ENCODE results near the gene KCNMA1.
"Not testable (repeated sequence)": the region's sequence is repeated elsewhere in the genome, so short reads cannot be mapped to it uniquely, and the experiment has no call there.

Gene KCNMA1

DNA sequence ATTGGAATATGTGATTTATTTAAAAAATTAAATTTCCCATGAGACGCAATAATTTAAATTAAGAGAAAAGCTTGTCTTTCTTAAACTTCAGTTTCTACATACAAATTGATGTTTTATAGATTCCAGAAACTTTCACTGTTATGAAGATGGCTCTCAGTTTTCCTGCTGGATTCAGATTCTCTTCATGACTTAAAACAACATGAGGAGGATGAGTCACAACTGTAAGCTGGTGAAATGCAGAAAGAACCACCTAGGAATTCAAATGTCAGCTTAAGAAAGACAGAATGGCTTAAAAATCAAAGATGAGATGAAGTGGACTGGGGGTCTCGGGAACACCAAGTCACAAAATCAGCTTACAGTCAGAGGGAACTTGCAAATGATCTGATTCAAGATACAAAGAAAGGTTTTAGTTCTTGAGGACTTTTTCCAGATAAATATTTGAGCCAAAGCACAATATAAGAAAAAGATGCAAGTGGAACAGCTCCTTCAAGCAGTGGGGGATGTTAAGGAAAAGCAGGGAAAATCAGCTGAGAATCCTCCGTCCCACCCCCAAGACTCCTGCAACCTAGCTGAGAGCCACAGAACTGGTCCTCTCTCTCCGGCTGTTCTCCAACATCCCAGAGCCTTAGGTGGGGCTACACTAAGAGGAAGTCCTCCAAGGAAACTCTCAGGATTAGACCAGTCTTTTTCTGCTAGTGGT lies 279.8 kb downstream of the KCNMA1 start:
- no peak for ATAC-seq

DNA sequence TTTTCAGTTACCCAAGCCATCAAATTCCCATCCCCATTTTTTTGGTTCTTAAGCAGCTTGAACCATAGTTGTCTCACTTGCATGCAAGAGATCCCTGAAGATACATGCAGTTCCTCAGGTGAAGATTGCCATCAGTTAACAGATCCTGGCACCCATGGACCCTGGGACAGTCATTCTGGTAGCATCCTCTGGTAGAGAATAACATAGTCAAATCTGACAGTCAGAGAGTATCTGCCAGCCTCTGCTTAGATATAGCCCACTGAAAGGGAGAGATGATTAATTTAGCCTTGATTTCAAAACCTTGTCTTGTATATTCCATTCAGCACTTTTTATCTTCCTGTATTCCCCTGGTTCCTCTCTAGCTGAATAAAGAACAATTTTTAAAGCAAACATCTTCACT lies 280.4 kb downstream of the KCNMA1 start:
- no peak for ATAC-seq

DNA sequence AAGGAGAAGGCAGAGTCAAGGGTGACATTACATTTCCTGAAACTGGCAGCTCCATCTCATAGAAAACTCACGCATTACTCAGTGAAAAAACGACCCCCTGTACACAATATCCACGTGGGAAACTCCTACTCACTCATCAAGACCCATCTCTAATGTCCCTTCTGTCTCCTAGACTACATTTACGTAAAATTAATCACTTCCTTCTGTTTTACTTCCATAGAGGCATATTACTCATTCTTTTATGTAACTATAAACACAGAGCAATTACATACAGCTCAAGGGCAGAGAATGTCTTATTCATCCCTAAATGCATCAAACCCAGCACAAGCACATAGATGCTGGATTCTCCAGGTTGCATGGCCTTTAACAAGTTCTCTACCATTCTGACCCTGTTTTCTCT lies 281.8 kb downstream of the KCNMA1 start:
- ATAC-seq, result no peak

DNA sequence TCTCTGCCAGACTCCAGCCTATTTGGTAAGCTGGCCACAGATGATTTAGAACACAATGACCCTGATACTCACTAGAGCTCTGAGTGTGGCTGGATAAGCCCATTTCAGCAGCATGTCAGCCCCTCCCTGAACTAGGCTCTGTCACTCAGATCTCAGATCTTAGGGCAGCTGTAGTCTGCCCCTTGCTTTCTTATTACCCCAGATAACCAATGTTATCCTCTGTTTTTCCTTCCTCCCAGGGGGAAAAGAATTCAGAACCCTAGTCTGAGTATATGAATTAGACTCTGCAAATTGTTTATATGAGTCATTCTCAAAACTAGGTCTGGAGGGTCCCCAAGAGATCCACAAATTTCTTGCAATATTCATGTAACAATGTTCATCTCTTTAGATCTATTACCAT lies 286.2 kb downstream of the KCNMA1 start:
- ATAC-seq, result no peak

DNA sequence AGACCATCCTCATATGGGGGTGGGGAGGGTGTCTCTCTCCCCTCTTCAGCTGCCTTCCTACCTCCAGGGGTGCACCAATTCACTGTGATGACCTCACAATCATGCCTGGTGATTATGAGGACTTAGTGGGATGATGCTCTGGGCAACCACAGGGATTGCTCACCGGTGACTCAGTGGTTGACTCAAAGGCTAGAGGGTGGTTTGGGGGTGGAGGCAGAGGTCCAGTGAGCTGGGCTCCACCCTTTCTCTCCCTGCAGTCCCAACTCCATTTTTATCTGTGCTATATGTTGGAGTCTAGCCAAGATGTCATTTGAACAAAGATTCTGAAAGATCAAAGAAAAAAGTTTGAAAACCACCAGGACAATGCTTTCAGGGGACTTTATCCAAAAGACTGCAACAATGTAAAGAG lies 286.9 kb downstream of the KCNMA1 start:
- ATAC-seq, result peak in 1 of 2 donors; percentile 30

DNA sequence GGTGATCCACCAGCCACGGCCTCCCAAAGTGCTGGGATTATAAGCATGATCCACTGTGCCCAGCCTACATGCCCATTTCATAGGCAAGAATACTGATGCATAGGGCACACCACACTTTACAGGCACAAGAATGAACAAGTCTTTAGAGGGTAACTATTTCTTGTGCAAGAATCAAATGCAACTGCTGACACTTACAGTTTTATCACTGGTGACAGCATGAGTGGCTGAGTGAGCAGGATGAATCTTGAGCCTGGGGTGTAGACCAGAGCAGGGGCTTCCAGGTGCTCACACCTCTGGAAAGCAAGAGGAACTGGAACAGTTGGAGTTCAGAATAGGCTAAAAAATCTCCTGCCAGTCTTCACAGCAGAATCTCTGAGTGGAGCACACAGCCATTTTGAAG lies 287.5 kb downstream of the KCNMA1 start:
- no peak for ATAC-seq

DNA sequence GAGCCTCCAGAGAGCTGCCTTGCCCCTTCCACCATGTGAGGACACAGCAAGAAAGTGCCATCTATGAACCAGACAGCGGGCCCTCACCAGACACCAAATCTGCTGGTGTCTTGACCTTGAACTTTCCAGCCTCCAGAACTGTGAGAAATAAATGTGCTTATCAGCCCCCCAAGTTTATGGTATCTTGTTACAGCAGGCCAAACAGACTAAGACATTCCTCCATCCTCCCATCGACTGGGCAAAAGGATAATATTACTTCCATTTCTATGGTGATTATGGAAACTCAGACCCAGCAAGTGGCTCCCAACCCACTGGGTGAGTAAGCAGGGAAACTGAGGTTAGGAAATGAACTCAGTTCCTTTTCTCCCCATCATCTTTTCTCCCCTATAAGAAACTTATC lies 288.4 kb downstream of the KCNMA1 start:
- no peak for ATAC-seq

DNA sequence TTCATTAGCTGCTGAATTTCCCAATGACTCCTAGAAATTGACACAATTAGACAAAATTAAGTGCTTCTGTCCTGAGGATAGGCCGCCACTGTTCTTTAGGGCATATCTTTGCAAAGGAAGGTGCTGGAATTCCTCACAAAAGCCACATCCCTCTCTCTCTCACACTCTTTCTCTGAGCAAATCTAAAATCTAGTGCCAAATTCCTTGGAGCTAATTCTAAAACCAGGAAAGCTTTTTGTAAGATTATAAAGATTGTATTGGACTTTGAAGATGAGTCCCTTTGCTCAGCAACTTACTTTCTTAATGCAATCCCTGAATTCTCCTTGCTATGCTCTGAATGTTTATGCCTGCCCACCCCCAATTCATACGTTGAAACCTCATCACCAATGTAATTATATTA lies 288.9 kb downstream of the KCNMA1 start:
- no peak for ATAC-seq

DNA sequence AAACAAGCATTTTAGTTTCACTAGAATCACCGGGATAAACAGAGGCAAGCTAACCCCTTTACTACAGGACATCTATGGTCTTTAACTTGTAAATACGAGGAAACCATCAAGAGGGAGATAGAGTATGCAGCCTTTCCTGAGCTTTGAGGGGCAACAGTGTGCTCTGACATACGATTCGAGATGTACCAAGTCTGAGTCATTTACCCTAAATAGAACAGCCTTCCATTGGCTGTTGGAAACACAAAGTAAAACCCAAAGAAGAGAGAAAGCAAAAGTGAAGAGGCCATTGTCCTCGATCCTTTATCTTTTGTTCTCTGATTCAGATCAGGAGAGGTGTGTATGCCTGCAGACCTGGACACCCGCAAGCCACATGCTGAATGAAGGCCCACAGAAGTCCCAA lies 289.5 kb downstream of the KCNMA1 start:
- no peak for ATAC-seq

DNA sequence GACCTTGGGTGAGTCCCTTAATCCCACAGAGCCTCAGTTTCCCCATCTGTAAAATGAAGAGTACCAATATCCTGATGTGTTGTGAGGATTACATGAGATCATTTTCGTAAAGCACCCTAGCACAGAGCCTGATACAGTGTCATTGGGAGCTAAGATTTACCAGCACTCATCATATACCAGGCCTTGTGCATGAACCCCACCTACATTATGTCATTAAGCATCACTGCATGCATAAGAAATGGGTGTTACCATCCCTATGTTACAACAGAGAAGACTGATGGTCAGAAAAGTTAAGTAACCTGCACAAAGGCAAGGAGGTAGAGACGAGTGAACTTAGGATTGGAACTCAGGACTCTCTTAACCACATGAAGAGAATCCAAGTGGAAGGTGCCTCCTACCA lies 290.6 kb downstream of the KCNMA1 start:
- ATAC-seq, result no peak

DNA sequence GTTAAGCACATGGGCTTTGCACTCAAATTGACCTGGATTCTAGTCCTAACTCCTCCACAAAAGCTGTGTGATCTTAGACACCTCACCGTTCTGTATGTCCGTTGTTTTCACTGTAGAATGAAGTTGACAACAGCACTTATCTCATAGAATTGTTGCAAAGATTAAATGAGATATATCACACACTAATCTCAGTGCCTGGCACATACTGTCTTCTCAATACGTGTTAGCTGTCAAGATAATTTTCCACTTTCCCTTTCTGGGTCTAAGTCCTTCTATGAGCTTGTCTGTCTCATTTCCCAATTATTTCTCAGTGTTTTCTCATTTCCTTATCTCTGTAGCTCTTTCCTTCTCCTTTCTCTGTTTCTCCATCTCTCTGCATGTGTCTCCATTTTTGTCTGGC lies 296.6 kb downstream of the KCNMA1 start:
- no peak for ATAC-seq

DNA sequence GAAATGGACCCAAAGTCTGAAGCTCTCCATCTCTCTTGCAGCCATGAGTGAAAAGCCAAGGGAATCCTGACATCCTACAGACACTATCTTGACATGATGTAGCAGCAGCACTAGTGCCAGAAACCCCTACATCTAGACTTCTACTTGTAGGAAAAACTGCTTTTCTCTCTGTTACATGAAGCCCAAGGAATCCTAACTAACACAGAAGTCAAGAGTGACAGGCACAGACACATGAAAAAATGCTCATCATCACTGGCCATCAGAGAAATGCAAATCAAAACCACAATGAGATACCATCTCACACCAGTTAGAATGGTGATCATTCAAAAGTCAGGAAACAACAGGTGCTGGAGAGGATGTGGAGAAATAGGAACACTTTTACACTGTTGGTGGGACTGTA lies 297.7 kb downstream of the KCNMA1 start:
- not testable (repeated sequence) for ATAC-seq

DNA sequence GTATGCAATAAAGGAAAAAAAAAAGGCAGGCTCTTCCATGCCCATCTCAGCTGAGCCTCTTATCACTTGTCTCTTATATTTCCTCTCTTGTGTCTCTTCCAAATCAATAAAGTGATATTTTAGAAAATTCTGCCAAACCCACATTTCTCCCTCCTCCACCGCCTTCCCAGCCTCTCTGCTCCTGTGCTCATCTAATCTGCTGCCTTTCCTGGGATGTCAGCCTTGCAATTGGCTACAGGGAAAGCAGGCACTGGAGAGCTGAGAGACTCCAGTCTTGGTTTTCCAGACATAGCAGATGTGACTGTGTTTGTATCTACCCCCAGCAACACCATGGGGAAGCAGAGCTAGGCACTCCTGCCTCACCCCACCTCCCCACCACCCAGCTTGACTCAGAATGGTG lies 298.4 kb downstream of the KCNMA1 start:
- no peak for ATAC-seq

DNA sequence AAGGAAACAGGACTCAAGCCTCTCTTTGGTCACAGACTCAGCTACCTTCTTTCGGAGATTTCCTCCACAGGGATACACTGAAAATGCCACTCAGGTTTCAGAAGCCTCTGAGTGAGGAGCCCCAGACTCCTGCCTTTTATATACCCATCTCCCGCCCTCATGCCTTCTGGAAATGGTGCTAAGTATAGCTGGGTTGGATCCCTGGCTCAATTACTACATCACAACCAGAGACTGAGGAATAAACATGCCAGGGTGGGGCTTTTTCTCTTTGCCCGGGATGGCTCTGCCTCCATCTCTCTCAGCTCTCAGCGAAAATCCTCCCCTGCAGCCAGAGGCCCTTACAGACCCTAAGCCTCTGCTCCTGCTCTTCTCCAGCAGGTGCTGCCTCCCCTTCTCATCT lies 299.5 kb downstream of the KCNMA1 start:
- no peak for ATAC-seq

DNA sequence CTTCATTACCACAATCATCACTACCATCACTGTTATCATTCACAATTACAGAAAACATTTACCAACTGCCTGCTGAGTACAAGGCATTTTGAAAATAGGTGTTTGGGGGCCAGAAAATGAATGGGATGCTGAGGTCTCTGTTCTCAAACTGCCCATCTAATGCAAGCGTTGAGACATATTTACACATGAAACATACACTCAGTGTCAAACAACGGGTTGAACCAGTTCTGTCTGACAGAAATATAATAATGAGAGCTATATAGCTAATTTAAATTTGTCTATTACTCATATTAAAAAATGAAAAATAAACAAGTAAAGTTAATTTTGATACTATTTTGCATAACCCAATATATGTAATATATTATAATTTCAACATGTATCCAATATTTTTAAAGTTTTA lies 303.1 kb downstream of the KCNMA1 start:
- ATAC-seq, result no peak

DNA sequence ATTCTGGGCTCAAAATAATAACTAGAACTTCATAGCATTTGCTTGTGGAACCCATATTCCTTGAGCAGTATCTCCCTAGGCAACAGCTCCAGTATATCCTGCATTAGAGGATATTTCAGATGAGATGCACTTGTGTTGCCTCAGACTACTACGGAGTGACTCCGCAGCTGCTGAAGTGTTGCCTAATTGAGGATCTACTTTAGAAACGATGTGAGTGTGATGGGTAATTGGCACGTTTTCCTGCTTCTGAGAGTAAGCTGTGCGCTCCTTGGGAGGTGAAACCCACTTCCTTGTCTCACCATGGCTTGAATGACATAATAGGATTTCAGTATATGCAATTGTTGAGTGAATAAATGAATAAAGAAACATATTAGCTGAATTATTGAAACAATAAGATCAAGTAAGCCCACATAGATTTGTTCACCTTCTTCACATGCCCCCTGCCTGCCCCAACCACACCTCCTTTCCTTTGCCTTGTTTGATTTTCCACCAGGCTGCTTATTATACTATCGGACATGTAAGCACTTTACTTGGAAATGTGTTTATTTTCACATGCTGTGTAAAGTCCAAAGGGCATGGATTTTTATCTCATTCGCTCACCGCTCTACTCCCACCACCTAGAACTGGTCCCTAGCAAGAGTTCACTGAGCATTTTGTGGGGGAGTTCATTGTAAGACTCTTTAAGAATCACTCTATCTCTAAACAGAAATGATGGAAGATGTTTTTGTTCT lies 303.8 kb downstream of the KCNMA1 start:
- no peak for ATAC-seq

DNA sequence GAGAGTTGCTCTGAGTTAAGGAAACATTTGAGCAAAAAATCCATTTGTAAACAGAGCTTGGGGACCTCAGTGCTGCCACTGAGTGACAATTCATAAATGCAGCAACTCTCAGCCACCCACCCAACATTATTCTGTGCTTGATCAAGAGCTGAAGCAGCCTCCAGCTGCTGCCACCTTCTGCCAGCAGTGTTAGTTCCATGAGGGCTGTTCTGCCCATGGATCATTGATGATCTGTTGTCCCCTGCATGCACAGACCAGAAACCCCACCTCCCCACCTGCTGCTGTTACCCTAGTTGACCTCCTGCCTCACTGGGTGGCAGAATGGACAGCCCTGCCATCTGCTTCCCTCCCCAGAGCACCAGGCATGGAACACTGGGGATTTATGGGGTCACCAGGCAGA lies 305.4 kb downstream of the KCNMA1 start:
- no peak for ATAC-seq

DNA sequence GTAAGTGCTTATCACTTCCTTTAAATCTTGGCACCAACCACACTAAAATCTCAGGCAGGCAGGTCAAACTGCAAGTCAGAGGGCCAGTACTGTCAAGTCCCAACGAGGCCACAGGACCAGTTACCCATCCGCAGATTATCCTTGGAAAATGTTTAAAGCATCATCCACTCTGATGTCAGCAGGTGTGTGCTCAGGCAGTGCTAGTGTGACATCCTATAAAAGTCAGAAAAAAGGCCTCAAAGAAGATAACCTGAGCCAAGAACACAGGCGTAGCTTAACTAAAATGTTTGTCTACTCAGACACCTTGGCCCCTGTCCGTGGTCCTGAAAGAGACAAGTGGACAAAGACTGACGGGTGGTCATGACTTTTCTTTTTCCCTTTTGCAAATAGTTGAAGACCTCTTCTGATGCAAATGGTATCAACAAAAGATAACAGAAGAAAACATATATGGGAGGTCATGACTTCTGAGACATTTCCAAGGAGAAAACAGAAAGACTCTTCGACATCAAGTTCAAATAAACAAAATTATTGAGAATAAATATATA lies 309.3 kb downstream of the KCNMA1 start:
- no peak for ATAC-seq

DNA sequence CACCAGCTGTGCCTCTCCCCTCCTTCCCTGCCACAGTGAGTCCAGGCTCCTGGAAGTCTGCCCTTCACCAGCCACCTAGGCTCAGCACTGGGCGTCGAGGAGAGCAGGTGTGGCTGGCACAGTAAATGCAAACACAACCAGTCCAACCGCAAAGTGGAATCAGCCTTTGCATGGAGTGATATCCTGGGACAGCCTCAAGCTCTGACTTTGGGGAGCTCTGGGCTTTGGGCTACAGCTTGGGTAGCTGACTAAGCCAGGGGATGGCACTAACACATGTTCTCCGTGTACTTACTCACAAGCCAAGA lies 312.4 kb downstream of the KCNMA1 start:
- no peak for ATAC-seq

DNA sequence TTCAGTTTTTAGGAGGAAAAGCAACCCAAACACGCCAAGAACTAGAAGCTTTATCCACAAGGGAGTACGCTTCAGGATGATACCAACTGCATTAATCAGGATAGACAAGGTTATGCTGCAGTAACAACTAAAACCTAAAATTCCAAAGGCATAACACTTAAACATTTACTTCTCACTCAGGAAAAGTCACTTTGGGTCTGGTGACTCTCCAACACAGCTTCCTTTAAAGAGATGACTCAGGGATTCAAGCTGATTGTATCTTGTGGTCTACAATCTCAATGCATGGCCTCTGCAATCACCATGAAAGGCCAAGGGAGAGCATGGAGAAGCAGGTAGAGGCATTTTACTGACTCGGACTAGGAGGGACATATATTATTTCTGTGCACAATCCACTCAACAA lies 315.8 kb downstream of the KCNMA1 start:
- ATAC-seq, result no peak

DNA sequence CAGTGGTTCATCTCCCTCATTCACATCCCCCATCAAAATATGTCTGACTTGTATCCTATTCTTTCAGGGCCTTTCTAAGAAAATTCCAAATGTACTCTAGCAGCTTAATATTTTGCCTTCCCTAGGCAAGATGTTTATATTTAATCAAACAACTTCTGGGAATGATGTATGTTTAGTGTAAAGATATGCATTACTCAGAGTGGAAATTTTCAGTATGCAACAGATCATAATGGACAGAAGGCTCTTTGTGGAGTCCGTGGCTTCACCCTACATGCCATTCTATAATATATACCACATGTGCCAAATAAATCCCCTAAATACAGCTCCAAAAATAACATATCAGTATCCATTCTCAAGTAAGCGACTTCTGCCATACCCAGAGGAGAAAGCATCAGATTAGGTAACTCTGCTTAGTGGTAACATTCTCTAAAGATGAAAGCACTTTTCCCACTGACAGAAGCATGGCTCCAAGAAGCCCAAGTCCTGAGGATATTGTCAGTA lies 316.6 kb downstream of the KCNMA1 start:
- no peak for ATAC-seq

DNA sequence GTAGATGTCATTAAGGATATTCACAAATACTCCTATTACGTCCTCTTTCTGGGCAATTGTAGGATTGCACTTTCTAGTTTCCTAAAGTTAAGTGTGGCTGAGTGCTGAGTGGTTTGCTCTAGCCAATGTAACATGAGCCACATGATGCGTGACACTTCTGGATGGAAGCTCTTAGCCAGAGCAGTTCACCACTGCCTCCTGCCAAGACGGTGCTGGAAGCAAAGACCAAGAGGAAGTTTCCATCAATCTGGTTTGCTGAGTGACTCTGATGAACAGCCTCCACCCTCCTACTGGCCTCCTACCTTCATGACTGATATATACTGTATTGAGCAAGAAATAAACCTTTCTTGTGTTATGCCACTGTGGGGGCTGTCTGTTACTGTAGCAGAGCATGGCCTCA lies 318.1 kb downstream of the KCNMA1 start:
- ATAC-seq, result no peak

DNA sequence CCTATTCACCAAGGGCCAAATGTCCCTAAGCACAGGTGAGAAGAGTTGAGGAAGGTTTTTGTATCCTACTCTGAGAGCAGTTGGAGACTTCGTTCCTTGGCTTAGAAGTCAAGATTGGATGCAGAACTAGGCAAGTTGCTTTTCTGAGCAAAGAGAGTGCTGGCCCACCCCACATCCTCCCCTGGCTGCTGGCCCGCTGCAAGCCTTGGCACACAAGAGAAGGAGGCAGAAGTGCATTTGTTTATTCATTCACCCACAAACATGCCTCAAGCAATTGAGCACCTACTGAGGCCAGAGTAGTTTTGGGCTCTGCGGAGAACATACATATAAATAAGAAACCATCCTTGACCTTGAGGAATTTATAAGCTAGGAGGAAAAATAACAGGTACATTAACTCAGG lies 318.9 kb downstream of the KCNMA1 start:
- ATAC-seq, result no peak

DNA sequence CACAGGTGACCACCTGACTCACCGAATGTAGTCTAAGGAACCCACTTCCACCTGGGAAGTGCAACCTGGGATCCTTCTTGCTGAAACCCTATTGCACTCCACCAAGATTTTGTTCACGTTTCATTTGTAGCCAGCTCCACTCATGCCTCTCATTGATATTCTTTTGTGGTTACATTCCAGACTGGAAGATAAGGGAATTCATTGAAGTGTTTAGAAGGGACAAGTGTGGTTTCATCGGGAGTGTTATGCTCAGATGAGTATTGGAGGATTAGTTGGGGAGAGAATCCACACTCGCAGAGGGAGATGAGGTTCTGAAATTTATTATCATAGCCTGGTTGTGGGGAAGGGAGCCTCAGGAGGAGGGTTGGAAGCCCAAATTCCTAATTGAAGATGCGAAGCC lies 320.4 kb downstream of the KCNMA1 start:
- ATAC-seq, result no peak

All from activated CD4-positive, CD25-positive, alpha-beta regulatory T cell treated with anti-CD3 and anti-CD28 coated beads, Interleukin-2, amount 50 U/mL, for 24 hours (primary cell).